ACC112 (cell line): ENCODE measurements around the gene FOXN1.

Source experiments
- H2AFZ ChIP-seq: fragments of 200-600 bp; sonication (generic); one replicate; pipeline ENCODE4 v1.6.0; 2017; ENCODE audit warnings: antibody characterized with exemption, low read length; ENCODE audit not compliant: unreplicated experiment
- H3K27ac ChIP-seq: fragments of 200-600 bp; sonication (generic); 2 replicates; pipeline ENCODE4 v1.5.1; 2014; ENCODE audit warnings: low read depth, mild to moderate bottlenecking, antibody characterized with exemption, low read length, moderate library complexity
- H3K27me3 ChIP-seq: fragments of 200-600 bp; sonication (generic); 2 replicates; pipeline ENCODE4 v1.6.1; 2014; ENCODE audit warnings: mild to moderate bottlenecking, antibody characterized with exemption, low read length, moderate library complexity, mixed read lengths; ENCODE audit not compliant: insufficient read depth
- H3K36me3 ChIP-seq: fragments of 200-600 bp; sonication (generic); 2 replicates; pipeline ENCODE4 v1.6.1; 2016; ENCODE audit warnings: mild to moderate bottlenecking, antibody characterized with exemption, low read length, moderate library complexity, mixed read lengths; ENCODE audit not compliant: insufficient read depth
- H3K4me1 ChIP-seq: fragments of 200-600 bp; sonication (generic); one replicate; pipeline ENCODE4 v1.6.1; 2016; ENCODE audit warnings: low read length, mixed read lengths; ENCODE audit not compliant: insufficient read depth, unreplicated experiment, control insufficient read depth
- H3K4me3 ChIP-seq: fragments of 200-600 bp; sonication (generic); 2 replicates; pipeline ENCODE4 v1.5.1; 2014; ENCODE audit warnings: mild to moderate bottlenecking, low read depth, low read length
- H3K79me2 ChIP-seq: fragments of 200-600 bp; sonication (generic); one replicate; pipeline ENCODE4 v1.6.0; 2016; ENCODE audit warnings: low read length; ENCODE audit not compliant: control insufficient read depth, unreplicated experiment, insufficient read depth

Gene FOXN1

GRCh38 chr17:28549236-28550132, 43.3 kb downstream of the FOXN1 start:
- no peak overlapping the region for H3K4me3 ChIP-seq
- H3K27me3 ChIP-seq, result no peaks in the 10 kb centered on the region
- no peak overlapping the region for H2AFZ ChIP-seq
- no peaks in the 10 kb centered on the region for H3K4me1 ChIP-seq
- no peaks in the 10 kb centered on the region for H3K79me2 ChIP-seq
- no peak overlapping the region for H3K27ac ChIP-seq
- H3K36me3 ChIP-seq, result no peaks in the 10 kb centered on the region

- Histone ChIP-seq H3K27me3 (no peaks in the 10 kb centered on the region), H3K4me1 (no peaks in the 10 kb centered on the region), H2AFZ (no peak overlapping the region), H3K79me2 (no peaks in the 10 kb centered on the region), H3K36me3 (no peaks in the 10 kb centered on the region), H3K27ac (no peak overlapping the region), H3K4me3 (no peak overlapping the region)
Observed at GRCh38 chr17:28550858-28551257, 44.7 kb downstream of the FOXN1 start.

GRCh38 chr17:28551421-28552175, 45.5 kb downstream of the FOXN1 start:
- Histone ChIP-seq H3K36me3 (peaks cover 6% of the 10 kb centered on the region; the same call in 1 of the 2 replicates), H2AFZ (peak overlapping the region; percentile 89), H3K4me1 (no peaks in the 10 kb centered on the region), H3K27ac (no peak overlapping the region), H3K79me2 (no peaks in the 10 kb centered on the region), H3K27me3 (no peaks in the 10 kb centered on the region), H3K4me3 (peak overlapping the region; percentile 92)

- Histone ChIP-seq H3K27me3 (no peaks in the 10 kb centered on the region), H3K4me1 (no peaks in the 10 kb centered on the region), H3K36me3 (peaks cover 6% of the 10 kb centered on the region; the same call in 1 of the 2 replicates), H3K27ac (no peak within 1 kb of the TSS), H3K4me3 (peak within 1 kb of the TSS; percentile 92), H3K79me2 (no peaks in the 10 kb centered on the region), H2AFZ (peak within 1 kb of the TSS; percentile 89)
Observed at GRCh38 chr17:28552176-28552999, 46.2 kb downstream of the FOXN1 start, which contains the start of gene UNC119. Gene UNC119 (minus strand): TSS chr17:28552624. CDS start chr17:28552557, 67 bp downstream.

- H3K36me3 ChIP-seq, result peaks cover 6% of the 10 kb centered on the region; the same call in 1 of the 2 replicates
- no peaks in the 10 kb centered on the region for H3K27me3 ChIP-seq
- no peaks in the 10 kb centered on the region for H3K79me2 ChIP-seq
- peak overlapping the region; percentile 92; the same call in 1 of the 2 replicates for H3K4me3 ChIP-seq
- no peaks in the 10 kb centered on the region for H3K4me1 ChIP-seq
- no peak overlapping the region for H2AFZ ChIP-seq
- no peak overlapping the region for H3K27ac ChIP-seq
Observed at GRCh38 chr17:28553000-28553505, 46.9 kb downstream of the FOXN1 start.

GRCh38 chr17:28554565-28554964, 48.4 kb downstream of the FOXN1 start:
- H3K27ac ChIP-seq, result no peak overlapping the region
- peaks cover 6% of the 10 kb centered on the region; the same call in 1 of the 2 replicates for H3K36me3 ChIP-seq
- H3K27me3 ChIP-seq, result no peaks in the 10 kb centered on the region
- H3K79me2 ChIP-seq, result no peaks in the 10 kb centered on the region
- no peak overlapping the region for H2AFZ ChIP-seq
- H3K4me1 ChIP-seq, result no peaks in the 10 kb centered on the region
- no peak overlapping the region for H3K4me3 ChIP-seq

- peaks cover 6% of the 10 kb centered on the region; the same call in 1 of the 2 replicates for H3K36me3 ChIP-seq
Observed at GRCh38 chr17:28555022-28555421, 48.9 kb downstream of the FOXN1 start.

GRCh38 chr17:28563475-28563874, 57.3 kb downstream of the FOXN1 start:
- Histone ChIP-seq H3K36me3 (no peaks in the 10 kb centered on the region), H3K27me3 (no peaks in the 10 kb centered on the region), H3K27ac (no peak overlapping the region), H3K79me2 (no peaks in the 10 kb centered on the region), H2AFZ (no peak overlapping the region), H3K4me1 (peaks cover 6% of the 10 kb centered on the region), H3K4me3 (no peak overlapping the region)

More at GRCh38 chr17:28555022-28555421, 48.9 kb downstream of the FOXN1 start:
- H3K4me1 ChIP-seq, result no peaks in the 10 kb centered on the region
- no peaks in the 10 kb centered on the region for H3K79me2 ChIP-seq
- no peak overlapping the region for H2AFZ ChIP-seq
- no peak overlapping the region for H3K27ac ChIP-seq
- H3K4me3 ChIP-seq, result no peak overlapping the region
- no peaks in the 10 kb centered on the region for H3K27me3 ChIP-seq

GRCh38 chr17:28567604-28568003, 61.5 kb downstream of the FOXN1 start:
- H3K4me1 ChIP-seq, result peaks cover 22% of the 10 kb centered on the region
- no peak overlapping the region for H3K27ac ChIP-seq
- H3K27me3 ChIP-seq, result no peaks in the 10 kb centered on the region
- no peak overlapping the region for H2AFZ ChIP-seq
- H3K79me2 ChIP-seq, result peaks cover 8% of the 10 kb centered on the region
- no peaks in the 10 kb centered on the region for H3K36me3 ChIP-seq
- no peak overlapping the region for H3K4me3 ChIP-seq

- H3K4me3 ChIP-seq, result peak overlapping the region; percentile 92; the same call in 1 of the 2 replicates
- H3K4me1 ChIP-seq, result peaks cover 23% of the 10 kb centered on the region
- no peaks in the 10 kb centered on the region for H3K27me3 ChIP-seq
- H3K27ac ChIP-seq, result no peak overlapping the region
- no peak overlapping the region for H2AFZ ChIP-seq
- H3K36me3 ChIP-seq, result no peaks in the 10 kb centered on the region
- H3K79me2 ChIP-seq, result peaks cover 8% of the 10 kb centered on the region
Observed at GRCh38 chr17:28569446-28569845, 63.3 kb downstream of the FOXN1 start.
